Ovary (tissue), 9 donors: ENCODE results near the gene SMURF1. TPM values are rescaled to one million over a fixed set of nuclear protein-coding genes. Genes with fewer than 3 reads are reported as not detected.

Source experiments
- DNase-seq, 5 donors: peaks; one replicate each; pipeline ENCODE4 v3.0.0-alpha.2; 2019 to 2020
- H3K27ac ChIP-seq, 2 donors: fragments of 200-600 bp; one replicate each; pipeline versions ENCODE4 v1.5.1 to v1.8.0; 2019 to 2022
- H3K27me3 ChIP-seq: fragments of 200-600 bp; one replicate; pipeline ENCODE4 v1.8.0; 2022
- H3K36me3 ChIP-seq: fragments of 200-600 bp; sonication (generic); one replicate; pipeline ENCODE4 v1.5.1; 2019
- H3K4me1 ChIP-seq: one replicate; pipeline ENCODE4 v1.8.1; 2013; ENCODE audit warnings: mild to moderate bottlenecking, moderate library complexity; ENCODE audit not compliant: insufficient read depth
- H3K4me3 ChIP-seq: fragments of 200-600 bp; sonication (generic); one replicate; pipeline ENCODE4 v1.5.1; 2017
- H3K9me3 ChIP-seq, 2 donors: fragments of 200-600 bp in 1 of 2; sonication (generic) in 1 of 2; one replicate each; pipeline versions ENCODE4 v1.5.1 to v1.8.1; 2013 to 2019; ENCODE audit warnings: mild to moderate bottlenecking in 1 of 2, moderate library complexity in 1 of 2
- EP300 ChIP-seq: sonication (generic); formaldehyde crosslinking; IDR thresholded peaks from one replicate; pipeline ENCODE4 v1.6.1; 2017; ENCODE audit warnings: antibody characterized with exemption
- POLR2A ChIP-seq: fragments of 450-650 bp; IDR thresholded peaks from one replicate; pipeline ENCODE4 v1.6.1; 2017; ENCODE audit warnings: antibody characterized with exemption, mild to moderate bottlenecking, moderate library complexity
- WGBS, 3 donors: extraction: QIAGEN DNeasy Blood & Tissue Kit in 1 of 3; methylation state at CpG; one replicate each; pipeline versions ENCODE4 v1.1.5 to v1.1.7; 2013 to 2017; 5-methylcytosine and 5-hydroxymethylcytosine counted together
- intact Hi-C, 4 donors: fragments of 100-400 bp; cut with DNase I; formaldehyde crosslinking; loops; one replicate each; pipeline versions ENCODE4 v1.11.0 to v1.15.1; 2022 to 2023
- polyA plus RNA-seq, 2 donors: library from polyadenylated mRNA; stranded (reverse); fragments of 200-250 nt in 1 of 2; fragments of 350-450 nt in 1 of 2; fragmentation: Illumina TruSeq in 1 of 2; extraction: RNeasy Lipid Tissue Mini Kit (QIAGEN cat#74804) in 1 of 2; gene quantifications; one replicate each; pipeline ENCODE4 v1.2.3, GENCODE V29; 2013 to 2014
- total RNA-seq, 7 donors: library from RNA; depleted of rRNA in 2 of 7; stranded (reverse); fragments of >200 nt in 2 of 7; fragmentation: NEBNext Ultra II Directional in 3 of 7; extraction: Animal tissue kit (Norgen Biotek cat#: 25700) in 3 of 7; gene quantifications; one replicate each; pipeline versions ENCODE4 v1.1.0 to v1.2.4, GENCODE V29; 2016 to 2023
- TF ChIP-seq, protein P1 (sequence below), 3 donors: fragments of 450-650 bp in 2 of 3; fragments of 200-600 bp in 1 of 3; IDR thresholded peaks; one replicate each; pipeline versions ENCODE4 v1.5.1 to v1.8.0; 2016 to 2022; ENCODE audit warnings: antibody characterized with exemption in 3 of 3, mild to moderate bottlenecking in 1 of 3
- donor health status: DM: no; HTN: no; CAD: no; lungs with moderate emphysema.
- donor health status: DM: no; HTN: no; CAD: no.
- donor health status: Bipolar disorder and iron deficiency.
- donor health status: DM: yes; HTN: yes; CAD: no.
- donor health status: DM: no; HTN: no; CAD: no.
- donor health status: DM: yes; HTN: yes; CAD: no.

Gene SMURF1
- total and polyA plus RNA-seq, 9 donors: 15.1 to 40.3 (median 27.2) TPM

DNA sequence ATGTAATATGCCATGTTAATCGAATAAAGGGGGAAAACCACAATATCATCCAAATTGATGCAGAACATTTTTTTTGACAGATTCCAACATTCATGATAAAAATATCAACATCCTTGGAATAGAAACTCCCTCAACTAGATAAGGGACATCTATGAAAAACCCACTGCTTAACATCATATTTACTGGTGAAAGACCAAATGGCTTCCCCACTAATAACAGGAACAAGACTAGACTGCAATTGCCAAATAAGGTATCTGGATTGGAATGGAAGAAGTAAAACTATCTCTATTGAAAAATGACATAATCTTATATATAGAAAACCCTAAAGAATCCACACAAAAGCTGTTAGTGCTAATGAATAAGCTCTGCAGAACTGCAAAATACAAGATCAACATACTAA, 27.8 kb downstream of the SMURF1 start:
- intact Hi-C loops: no loop called here
- Histone ChIP-seq H3K4me1 (peaks cover 14% of the 10 kb centered on the region), H3K27me3 (no peaks in the 10 kb centered on the region), H3K36me3 (no peaks in the 10 kb centered on the region), H3K27ac (no peak overlapping the region), H3K9me3 (no peaks in the 10 kb centered on the region), H3K4me3 (no peak overlapping the region)
- TF ChIP-seq EP300: no peak
- no peak for TF ChIP-seq POLR2A
- TF ChIP-seq, protein P1, sequence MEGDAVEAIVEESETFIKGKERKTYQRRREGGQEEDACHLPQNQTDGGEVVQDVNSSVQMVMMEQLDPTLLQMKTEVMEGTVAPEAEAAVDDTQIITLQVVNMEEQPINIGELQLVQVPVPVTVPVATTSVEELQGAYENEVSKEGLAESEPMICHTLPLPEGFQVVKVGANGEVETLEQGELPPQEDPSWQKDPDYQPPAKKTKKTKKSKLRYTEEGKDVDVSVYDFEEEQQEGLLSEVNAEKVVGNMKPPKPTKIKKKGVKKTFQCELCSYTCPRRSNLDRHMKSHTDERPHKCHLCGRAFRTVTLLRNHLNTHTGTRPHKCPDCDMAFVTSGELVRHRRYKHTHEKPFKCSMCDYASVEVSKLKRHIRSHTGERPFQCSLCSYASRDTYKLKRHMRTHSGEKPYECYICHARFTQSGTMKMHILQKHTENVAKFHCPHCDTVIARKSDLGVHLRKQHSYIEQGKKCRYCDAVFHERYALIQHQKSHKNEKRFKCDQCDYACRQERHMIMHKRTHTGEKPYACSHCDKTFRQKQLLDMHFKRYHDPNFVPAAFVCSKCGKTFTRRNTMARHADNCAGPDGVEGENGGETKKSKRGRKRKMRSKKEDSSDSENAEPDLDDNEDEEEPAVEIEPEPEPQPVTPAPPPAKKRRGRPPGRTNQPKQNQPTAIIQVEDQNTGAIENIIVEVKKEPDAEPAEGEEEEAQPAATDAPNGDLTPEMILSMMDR (IDR thresholded peaks at IDR 0.05): no peak
- no peak for DNase-seq
- WGBS, 3 donors: 74 to 82% (median 79%) methylated on average over 1 of the region's 1 CpG

DNA sequence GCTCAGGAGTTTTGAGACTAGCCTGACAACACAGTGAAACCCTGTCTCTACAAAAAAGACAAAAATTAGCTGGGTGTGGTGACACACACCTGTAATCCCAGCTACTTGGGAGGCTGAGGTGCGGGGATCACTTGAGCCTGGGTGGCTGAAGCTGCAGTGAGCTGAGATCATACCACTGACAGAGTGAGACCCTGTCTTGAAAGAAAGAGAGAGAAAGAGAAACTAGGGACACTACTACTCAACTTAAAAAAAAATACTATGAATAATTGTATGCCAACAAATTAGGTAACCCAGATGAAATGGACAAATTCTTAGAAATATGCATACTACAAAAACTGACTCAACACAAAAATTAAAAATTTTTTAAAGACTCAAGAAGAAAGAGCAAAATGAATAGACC, 28.5 kb downstream of the SMURF1 start:
- TF ChIP-seq, protein P1 (IDR thresholded peaks at IDR 0.05): no peak
- no peak for TF ChIP-seq POLR2A
- no peak for TF ChIP-seq EP300
- intact Hi-C loops: no loop called here
- Histone ChIP-seq H3K27me3 (no peaks in the 10 kb centered on the region), H3K4me3 (no peak overlapping the region), H3K27ac (no peak overlapping the region), H3K9me3 (no peaks in the 10 kb centered on the region), H3K36me3 (no peaks in the 10 kb centered on the region), H3K4me1 (peaks cover 17% of the 10 kb centered on the region)
- DNase-seq: no peak
- WGBS, 3 donors: 95 to 98% (median 97%) methylated on average over 1 of the region's 1 CpG

DNA sequence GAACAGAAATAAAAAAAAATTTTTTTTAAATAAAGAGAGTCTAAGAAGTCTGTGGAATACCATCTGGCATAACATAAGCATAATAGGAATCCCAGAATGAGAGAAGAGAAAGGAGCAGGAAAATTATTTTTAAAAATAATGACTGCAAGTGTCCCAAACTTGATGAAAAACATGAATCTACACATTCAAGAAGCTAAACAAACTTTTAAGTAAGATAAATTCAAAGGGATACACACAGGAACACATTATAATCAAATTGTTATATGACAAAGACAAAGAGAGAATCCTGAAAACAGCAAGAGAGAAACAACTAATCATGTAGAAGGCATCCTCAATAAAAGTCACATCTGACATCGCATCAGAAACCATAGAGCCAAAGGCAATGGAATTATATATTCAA, 30.9 kb downstream of the SMURF1 start:
- H3K27me3 ChIP-seq: no peaks in the 10 kb centered on the region
- no peaks in the 10 kb centered on the region for H3K9me3 ChIP-seq
- WGBS, 3 donors: 93 to 100% (median 95%) methylated on average over 1 of the region's 1 CpG
- no peak overlapping the region for H3K27ac ChIP-seq
- no peak for TF ChIP-seq EP300
- TF ChIP-seq, protein P1 (IDR thresholded peaks at IDR 0.05): no peak
- TF ChIP-seq POLR2A: no peak
- no peak overlapping the region for H3K4me3 ChIP-seq
- no peak for DNase-seq
- intact Hi-C loops: no loop called here
- no peaks in the 10 kb centered on the region for H3K36me3 ChIP-seq
- peaks cover 17% of the 10 kb centered on the region for H3K4me1 ChIP-seq

DNA sequence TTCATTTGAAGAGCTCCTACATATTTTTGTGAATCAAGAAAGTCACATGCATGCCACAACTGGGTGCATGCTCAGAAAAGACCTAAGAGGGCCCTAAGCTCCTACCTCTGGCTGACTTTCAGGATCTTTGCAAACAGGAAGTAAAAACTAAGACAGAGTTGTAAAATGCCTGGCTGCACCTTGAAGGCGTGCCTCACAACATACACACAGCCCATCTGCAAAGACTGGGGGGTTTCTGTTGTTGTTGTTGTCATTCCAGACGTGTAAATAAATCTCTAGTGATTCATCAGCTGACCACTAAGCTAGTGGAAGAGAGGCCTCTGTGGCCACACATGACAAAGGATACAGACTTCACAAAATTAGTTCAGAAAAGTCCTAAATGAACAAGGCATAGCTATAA, 31.8 kb downstream of the SMURF1 start:
- no peak for DNase-seq
- no peaks in the 10 kb centered on the region for H3K27me3 ChIP-seq
- H3K4me1 ChIP-seq: peaks cover 19% of the 10 kb centered on the region
- H3K9me3 ChIP-seq: no peaks in the 10 kb centered on the region
- no peaks in the 10 kb centered on the region for H3K36me3 ChIP-seq
- intact Hi-C loops: no loop called here
- no peak overlapping the region for H3K27ac ChIP-seq
- TF ChIP-seq, protein P1 (IDR thresholded peaks at IDR 0.05): no peak
- no peak for TF ChIP-seq POLR2A
- TF ChIP-seq EP300: no peak
- H3K4me3 ChIP-seq: no peak overlapping the region
- 67 to 75% (median 70%) methylated on average over 2 of the region's 2 CpGs for WGBS, 3 donors

DNA sequence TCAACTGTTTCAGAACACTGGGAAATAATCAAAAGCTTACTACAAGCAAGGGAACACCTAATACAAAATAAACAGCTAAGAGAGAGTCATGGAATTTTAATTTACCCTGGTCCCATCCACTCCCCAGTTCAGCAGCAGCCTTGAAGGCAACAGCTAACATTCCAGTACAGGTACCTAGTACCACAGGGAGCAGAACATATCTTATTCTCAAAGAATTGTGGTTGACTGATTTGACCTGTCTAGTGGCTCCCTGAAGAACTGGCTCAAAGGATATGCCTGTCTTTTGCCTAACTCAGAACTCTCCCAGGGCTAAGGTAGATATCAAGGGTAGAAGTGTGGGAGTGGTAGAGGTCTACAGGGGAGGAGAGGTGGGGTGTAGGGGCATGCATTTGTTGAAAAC, 32.3 kb downstream of the SMURF1 start:
- Histone ChIP-seq H3K27me3 (no peaks in the 10 kb centered on the region), H3K9me3 (no peaks in the 10 kb centered on the region), H3K36me3 (no peaks in the 10 kb centered on the region), H3K4me1 (peaks cover 19% of the 10 kb centered on the region), H3K4me3 (no peak overlapping the region), H3K27ac (no peak overlapping the region)
- TF ChIP-seq, protein P1 (IDR thresholded peaks at IDR 0.05): no peak
- TF ChIP-seq EP300 (no peak), POLR2A (no peak)
- intact Hi-C loops: no loop called here
- DNase-seq: no peak
